Measurements from ENCODE around the gene HOXA2.

HOXA2 gene

GRCh38 chr7:27118580-27118979 lies 16.1 kb upstream of the HOXA2 start:
- no peak for DNase-seq (ENCODE audit: low read depth)
- no peak for TF ChIP-seq POLR2A (IDR thresholded peaks at IDR 0.05; ENCODE audit: extremely low read depth, insufficient read length)
- no peak for TF ChIP-seq MYC (IDR thresholded peaks at IDR 0.05; ENCODE audit: low read depth, low read length)
- TF ChIP-seq CTCF (IDR thresholded peaks at IDR 0.05; ENCODE audit: low read depth, low read length) = no peak
- TF ChIP-seq MAX (IDR thresholded peaks at IDR 0.05; ENCODE audit: low read depth, low read length) = no peak
- no peak overlapping the region for H3K4me3 ChIP-seq (ENCODE audit: low read depth, low read length)

- TF ChIP-seq CTCF (IDR thresholded peaks at IDR 0.05; ENCODE audit: low read depth, low read length) = no peak
- TF ChIP-seq POLR2A (IDR thresholded peaks at IDR 0.05; ENCODE audit: extremely low read depth, insufficient read length) = no peak
- no peak for TF ChIP-seq MYC (IDR thresholded peaks at IDR 0.05; ENCODE audit: low read depth, low read length)
- TF ChIP-seq MAX (IDR thresholded peaks at IDR 0.05; ENCODE audit: low read depth, low read length) = no peak
- H3K4me3 ChIP-seq (ENCODE audit: low read depth, low read length) = no peak overlapping the region
- no peak for DNase-seq (ENCODE audit: low read depth)
Observed at GRCh38 chr7:27117887-27118491, 15.5 kb upstream of the HOXA2 start.

- TF ChIP-seq MAX (IDR thresholded peaks at IDR 0.05; ENCODE audit: low read depth, low read length) (no peak), MYC (IDR thresholded peaks at IDR 0.05; ENCODE audit: low read depth, low read length) (no peak), CTCF (IDR thresholded peaks at IDR 0.05; ENCODE audit: low read depth, low read length) (no peak), POLR2A (IDR thresholded peaks at IDR 0.05; ENCODE audit: extremely low read depth, insufficient read length) (no peak)
- no peak for DNase-seq (ENCODE audit: low read depth)
- H3K4me3 ChIP-seq (ENCODE audit: low read depth, low read length) = no peak overlapping the region
Observed at GRCh38 chr7:27116962-27117886, 14.7 kb upstream of the HOXA2 start.

- H3K4me3 ChIP-seq (ENCODE audit: low read depth, low read length) = no peak overlapping the region
- DNase-seq (ENCODE audit: low read depth) = no peak
- TF ChIP-seq MAX (IDR thresholded peaks at IDR 0.05; ENCODE audit: low read depth, low read length) (no peak), CTCF (IDR thresholded peaks at IDR 0.05; ENCODE audit: low read depth, low read length) (no peak), MYC (IDR thresholded peaks at IDR 0.05; ENCODE audit: low read depth, low read length) (no peak), POLR2A (IDR thresholded peaks at IDR 0.05; ENCODE audit: extremely low read depth, insufficient read length) (no peak)
Observed at GRCh38 chr7:27116031-27116961, 13.8 kb upstream of the HOXA2 start.

- H3K4me3 ChIP-seq (ENCODE audit: low read depth, low read length) = no peak overlapping the region
- TF ChIP-seq POLR2A (IDR thresholded peaks at IDR 0.05; ENCODE audit: extremely low read depth, insufficient read length) = no peak
- TF ChIP-seq MYC (IDR thresholded peaks at IDR 0.05; ENCODE audit: low read depth, low read length) = no peak
- TF ChIP-seq CTCF (IDR thresholded peaks at IDR 0.05; ENCODE audit: low read depth, low read length) = no peak
- TF ChIP-seq MAX (IDR thresholded peaks at IDR 0.05; ENCODE audit: low read depth, low read length) = no peak
- DNase-seq (ENCODE audit: low read depth) = no peak
Observed at GRCh38 chr7:27115221-27116026, 12.9 kb upstream of the HOXA2 start.
